ENCODE results near the gene ARHGAP36. TPM values are rescaled to one million over a fixed set of nuclear protein-coding genes. Genes with fewer than 3 reads are reported as not detected.
A peak's percentile ranks its signal among the peaks of the same experiment; 100 is the strongest.

The ARHGAP36 gene
- total RNA-seq, 1 experiment from 2014 or later = 0.37 TPM

DNA sequence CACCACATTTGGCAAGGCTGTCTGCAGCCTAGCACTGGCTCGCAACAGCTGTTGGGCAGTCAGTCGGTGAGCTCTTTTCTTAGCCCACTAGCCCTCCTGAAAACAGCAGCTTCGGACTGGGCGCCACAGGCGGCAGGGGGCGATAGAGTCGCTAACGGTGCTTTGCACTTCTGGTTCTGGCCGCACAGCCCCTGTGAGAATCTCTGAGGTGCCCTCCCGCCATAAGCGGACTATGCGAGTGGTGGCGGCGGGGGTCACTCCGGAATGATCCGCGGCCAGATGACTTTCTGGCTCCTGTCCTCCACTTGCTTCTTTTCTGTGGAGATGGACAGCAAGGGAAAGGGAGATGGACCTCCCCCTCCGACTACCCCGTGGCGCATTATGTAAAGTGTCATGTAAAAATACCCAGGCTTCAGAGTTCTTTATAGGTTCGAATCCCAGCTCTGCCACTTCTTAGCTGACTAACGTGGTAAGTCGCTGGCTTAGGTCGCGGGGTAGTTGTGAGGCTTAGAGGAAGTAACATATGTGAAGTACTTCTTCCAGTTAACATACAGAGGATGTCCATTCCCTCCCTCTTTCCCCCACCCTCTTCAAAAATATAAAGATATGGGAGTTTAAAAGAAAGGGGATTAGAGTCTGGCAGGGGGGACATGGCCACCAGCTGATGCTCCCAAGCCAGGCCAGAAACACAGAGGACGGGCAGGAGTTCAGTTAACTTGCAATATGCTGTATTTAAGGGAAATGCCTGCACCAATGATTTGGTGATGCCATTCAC lies 11.0 kb downstream of the ARHGAP36 start:
- Histone ChIP-seq H3K4me2 (ENCODE audit: insufficient read depth, insufficient read length, low read length) (peak overlapping the region; percentile 98), H3K56ac (ENCODE audit: insufficient read length, low read depth, low read length) (no peak overlapping the region), H2BK120ac (ENCODE audit: low read depth, low read length, poor library complexity, severe bottlenecking) (no peak overlapping the region), H2BK20ac (ENCODE audit: low read depth, low read length, poor library complexity, severe bottlenecking) (no peak overlapping the region), H3K79me1 (ENCODE audit: insufficient read depth, low read depth, low read length, poor library complexity, severe bottlenecking) (no peaks in the 10 kb centered on the region), H2AFZ (ENCODE audit: low read length) (no peak overlapping the region), H2BK5ac (ENCODE audit: insufficient read length, low read length) (no peak overlapping the region), H4K20me1 (ENCODE audit: control insufficient read depth, insufficient read depth, insufficient read length) (no peaks in the 10 kb centered on the region), H2AK5ac (ENCODE audit: insufficient read length, low read length) (no peak overlapping the region), H4K8ac (replicated peaks; ENCODE audit: insufficient read length, low read depth, low read length) (no peak overlapping the region), H3K23ac (ENCODE audit: insufficient read length, low read depth, low read length) (no peak overlapping the region), H3K18ac (ENCODE audit: insufficient read length, low read depth, low read length) (no peak overlapping the region), H3K27ac (ENCODE audit: insufficient read length, low read depth, low read length) (no peak overlapping the region), H4K91ac (ENCODE audit: insufficient read length, low read depth, low read length) (no peak overlapping the region), H3K9ac (ENCODE audit: extremely low read depth, insufficient read length, low read length) (no peak overlapping the region), H3K27me3 (ENCODE audit: insufficient read depth, low read length) (peaks cover 49% of the 10 kb centered on the region), H3T11ph (ENCODE audit: low read length) (no peak overlapping the region), H3K4me1 (ENCODE audit: insufficient read depth, low read length) (peaks cover 4% of the 10 kb centered on the region; the same call in 1 of the 2 replicates), H2BK15ac (ENCODE audit: low read depth, low read length) (no peak overlapping the region), H3K79me2 (ENCODE audit: insufficient read depth, low read length) (no peaks in the 10 kb centered on the region), H3K14ac (ENCODE audit: insufficient read depth, low read length) (no peak overlapping the region), H4K5ac (ENCODE audit: insufficient read length, low read depth, low read length) (no peak overlapping the region), H2BK12ac (ENCODE audit: insufficient read length, low read depth, low read length) (no peak overlapping the region), H3K23me2 (ENCODE audit: insufficient read length, low read depth, low read length, poor library complexity, severe bottlenecking) (peaks cover 16% of the 10 kb centered on the region), H3K9me3 (ENCODE audit: control insufficient read depth, low read depth, low read length) (no peaks in the 10 kb centered on the region), H3K4ac (ENCODE audit: low read depth, low read length) (no peak overlapping the region)
- Mint-ChIP-seq H3K9me3 (no peaks in the 10 kb centered on the region), H3K27me3 (ENCODE audit: low read depth) (peaks cover 18% of the 10 kb centered on the region), H3K36me3 (ENCODE audit: insufficient read depth in 1 of 3, low read depth in 3 of 3) (no peaks in the 10 kb centered on the region), H3K4me1 (peaks cover 28 to 34% of the 10 kb centered on the region in 2 experiments), H3K27ac (no peak overlapping the region), H3K4me3 (no peak overlapping the region)
- DNase-seq = peak; percentile 85
- WGBS (ENCODE audit: extremely low coverage, insufficient read length, low lambda C conversion rate) = no CpG with 5 or more reads among the region's 26 CpGs
- TF ChIP-seq, protein P1, sequence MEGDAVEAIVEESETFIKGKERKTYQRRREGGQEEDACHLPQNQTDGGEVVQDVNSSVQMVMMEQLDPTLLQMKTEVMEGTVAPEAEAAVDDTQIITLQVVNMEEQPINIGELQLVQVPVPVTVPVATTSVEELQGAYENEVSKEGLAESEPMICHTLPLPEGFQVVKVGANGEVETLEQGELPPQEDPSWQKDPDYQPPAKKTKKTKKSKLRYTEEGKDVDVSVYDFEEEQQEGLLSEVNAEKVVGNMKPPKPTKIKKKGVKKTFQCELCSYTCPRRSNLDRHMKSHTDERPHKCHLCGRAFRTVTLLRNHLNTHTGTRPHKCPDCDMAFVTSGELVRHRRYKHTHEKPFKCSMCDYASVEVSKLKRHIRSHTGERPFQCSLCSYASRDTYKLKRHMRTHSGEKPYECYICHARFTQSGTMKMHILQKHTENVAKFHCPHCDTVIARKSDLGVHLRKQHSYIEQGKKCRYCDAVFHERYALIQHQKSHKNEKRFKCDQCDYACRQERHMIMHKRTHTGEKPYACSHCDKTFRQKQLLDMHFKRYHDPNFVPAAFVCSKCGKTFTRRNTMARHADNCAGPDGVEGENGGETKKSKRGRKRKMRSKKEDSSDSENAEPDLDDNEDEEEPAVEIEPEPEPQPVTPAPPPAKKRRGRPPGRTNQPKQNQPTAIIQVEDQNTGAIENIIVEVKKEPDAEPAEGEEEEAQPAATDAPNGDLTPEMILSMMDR (conservative IDR thresholded peaks at IDR 0.05) = peak; percentile 88
